Measurements from ENCODE around the gene CANT1.
"Not testable (repeated sequence)": the region's sequence is repeated elsewhere in the genome, so short reads cannot be mapped to it uniquely, and the experiment has no call there.

CANT1 gene

GRCh38 chr17:79033046-79033616 is 23.6 kb upstream of the CANT1 start:
- no peaks in the 10 kb centered on the region for H3K9me3 ChIP-seq (ENCODE audit: control insufficient read depth in 1 of 2, low read length in 2 of 2)
- H3K27me3 ChIP-seq (ENCODE audit: low read depth, low read length), result no peaks in the 10 kb centered on the region
- no peaks in the 10 kb centered on the region for H3K36me3 ChIP-seq (ENCODE audit: control insufficient read depth in 1 of 2, insufficient read depth in 2 of 2, low read length in 2 of 2)
- H3K4me1 ChIP-seq (ENCODE audit: control insufficient read depth in 1 of 2, insufficient read depth in 2 of 2, low read length in 2 of 2), result peaks cover 7 to 22% of the 10 kb centered on the region in 2 donors
- H3K27ac ChIP-seq (ENCODE audit: low read length), result no peak overlapping the region
- H3K4me3 ChIP-seq (ENCODE audit: low read depth in 1 of 2, low read length in 2 of 2), result no peak overlapping the region

GRCh38 chr17:79031996-79032875 is 22.7 kb upstream of the CANT1 start:
- no peak overlapping the region for H3K4me3 ChIP-seq (ENCODE audit: low read depth in 1 of 2, low read length in 2 of 2)
- H3K9me3 ChIP-seq (ENCODE audit: control insufficient read depth in 1 of 2, low read length in 2 of 2), result no peaks in the 10 kb centered on the region
- H3K27ac ChIP-seq (ENCODE audit: low read length), result no peak overlapping the region
- H3K27me3 ChIP-seq (ENCODE audit: low read depth, low read length), result no peaks in the 10 kb centered on the region
- H3K36me3 ChIP-seq (ENCODE audit: control insufficient read depth in 1 of 2, insufficient read depth in 2 of 2, low read length in 2 of 2), result no peaks in the 10 kb centered on the region
- H3K4me1 ChIP-seq (ENCODE audit: control insufficient read depth in 1 of 2, insufficient read depth in 2 of 2, low read length in 2 of 2), result peaks cover 10 to 31% of the 10 kb centered on the region in 2 donors

- not testable (repeated sequence) for H3K27ac ChIP-seq (ENCODE audit: low read length); H3K27me3 ChIP-seq (ENCODE audit: low read depth, low read length); H3K4me3 ChIP-seq (ENCODE audit: low read depth in 1 of 2, low read length in 2 of 2); H3K36me3 ChIP-seq (ENCODE audit: control insufficient read depth in 1 of 2, insufficient read depth in 2 of 2, low read length in 2 of 2); H3K9me3 ChIP-seq (ENCODE audit: control insufficient read depth in 1 of 2, low read length in 2 of 2)
- H3K4me1 ChIP-seq (ENCODE audit: control insufficient read depth in 1 of 2, insufficient read depth in 2 of 2, low read length in 2 of 2), result peaks cover 17 to 39% of the 10 kb centered on the region in 2 donors
These were observed 21.1 kb upstream of the CANT1 start for GRCh38 chr17:79030636-79031035.

GRCh38 chr17:79029327-79030009 is 19.9 kb upstream of the CANT1 start:
- peaks cover 17 to 49% of the 10 kb centered on the region in 2 donors for H3K4me1 ChIP-seq (ENCODE audit: control insufficient read depth in 1 of 2, insufficient read depth in 2 of 2, low read length in 2 of 2)

GRCh38 chr17:79028496-79029326 is 19.1 kb upstream of the CANT1 start:
- H3K9me3 ChIP-seq (ENCODE audit: control insufficient read depth in 1 of 2, low read length in 2 of 2), result no peaks in the 10 kb centered on the region
- no peak overlapping the region for H3K4me3 ChIP-seq (ENCODE audit: low read depth in 1 of 2, low read length in 2 of 2)
- no peak overlapping the region for H3K27ac ChIP-seq (ENCODE audit: low read length)
- no peaks in the 10 kb centered on the region for H3K36me3 ChIP-seq (ENCODE audit: control insufficient read depth in 1 of 2, insufficient read depth in 2 of 2, low read length in 2 of 2)
- H3K4me1 ChIP-seq (ENCODE audit: control insufficient read depth in 1 of 2, insufficient read depth in 2 of 2, low read length in 2 of 2), result peaks cover 13 to 46% of the 10 kb centered on the region in 2 donors
- no peaks in the 10 kb centered on the region for H3K27me3 ChIP-seq (ENCODE audit: low read depth, low read length)

More at GRCh38 chr17:79029327-79030009, 19.9 kb upstream of the CANT1 start:
- Histone ChIP-seq H3K27me3 (ENCODE audit: low read depth, low read length) (no peaks in the 10 kb centered on the region), H3K27ac (ENCODE audit: low read length) (no peak overlapping the region), H3K4me3 (ENCODE audit: low read depth in 1 of 2, low read length in 2 of 2) (no peak overlapping the region), H3K9me3 (ENCODE audit: control insufficient read depth in 1 of 2, low read length in 2 of 2) (no peaks in the 10 kb centered on the region), H3K36me3 (ENCODE audit: control insufficient read depth in 1 of 2, insufficient read depth in 2 of 2, low read length in 2 of 2) (no peaks in the 10 kb centered on the region)

GRCh38 chr17:79027925-79028491 is 18.4 kb upstream of the CANT1 start:
- H3K4me1 ChIP-seq (ENCODE audit: control insufficient read depth in 1 of 2, insufficient read depth in 2 of 2, low read length in 2 of 2), result peaks cover 10 to 45% of the 10 kb centered on the region in 2 donors
- H3K9me3 ChIP-seq (ENCODE audit: control insufficient read depth in 1 of 2, low read length in 2 of 2), result no peaks in the 10 kb centered on the region
- H3K4me3 ChIP-seq (ENCODE audit: low read depth in 1 of 2, low read length in 2 of 2), result no peak overlapping the region
- no peaks in the 10 kb centered on the region for H3K36me3 ChIP-seq (ENCODE audit: control insufficient read depth in 1 of 2, insufficient read depth in 2 of 2, low read length in 2 of 2)
- H3K27ac ChIP-seq (ENCODE audit: low read length), result no peak overlapping the region
- H3K27me3 ChIP-seq (ENCODE audit: low read depth, low read length), result no peaks in the 10 kb centered on the region

GRCh38 chr17:79027274-79027924 is 17.8 kb upstream of the CANT1 start:
- Histone ChIP-seq H3K27ac (ENCODE audit: low read length) (no peak overlapping the region), H3K27me3 (ENCODE audit: low read depth, low read length) (no peaks in the 10 kb centered on the region), H3K9me3 (ENCODE audit: control insufficient read depth in 1 of 2, low read length in 2 of 2) (no peaks in the 10 kb centered on the region), H3K4me1 (ENCODE audit: control insufficient read depth in 1 of 2, insufficient read depth in 2 of 2, low read length in 2 of 2) (peaks cover 10 to 40% of the 10 kb centered on the region in 2 donors), H3K36me3 (ENCODE audit: control insufficient read depth in 1 of 2, insufficient read depth in 2 of 2, low read length in 2 of 2) (no peaks in the 10 kb centered on the region), H3K4me3 (ENCODE audit: low read depth in 1 of 2, low read length in 2 of 2) (no peak overlapping the region)

GRCh38 chr17:79026376-79027273 is 17.1 kb upstream of the CANT1 start:
- H3K4me1 ChIP-seq (ENCODE audit: control insufficient read depth in 1 of 2, insufficient read depth in 2 of 2, low read length in 2 of 2), result peaks cover 10 to 40% of the 10 kb centered on the region in 2 donors
- H3K27ac ChIP-seq (ENCODE audit: low read length), result no peak overlapping the region
- no peaks in the 10 kb centered on the region for H3K36me3 ChIP-seq (ENCODE audit: control insufficient read depth in 1 of 2, insufficient read depth in 2 of 2, low read length in 2 of 2)
- H3K4me3 ChIP-seq (ENCODE audit: low read depth in 1 of 2, low read length in 2 of 2), result peak overlapping the region in 1 of 2 donors; percentile 3
- H3K27me3 ChIP-seq (ENCODE audit: low read depth, low read length), result no peaks in the 10 kb centered on the region
- no peaks in the 10 kb centered on the region for H3K9me3 ChIP-seq (ENCODE audit: control insufficient read depth in 1 of 2, low read length in 2 of 2)

GRCh38 chr17:79024901-79025737 is 15.6 kb upstream of the CANT1 start:
- Histone ChIP-seq H3K9me3 (ENCODE audit: control insufficient read depth in 1 of 2, low read length in 2 of 2) (no peaks in the 10 kb centered on the region), H3K4me3 (ENCODE audit: low read depth in 1 of 2, low read length in 2 of 2) (peak overlapping the region; percentile 56 to 77), H3K4me1 (ENCODE audit: control insufficient read depth in 1 of 2, insufficient read depth in 2 of 2, low read length in 2 of 2) (peaks cover 18 to 41% of the 10 kb centered on the region in 2 donors), H3K27me3 (ENCODE audit: low read depth, low read length) (no peaks in the 10 kb centered on the region), H3K27ac (ENCODE audit: low read length) (no peak overlapping the region), H3K36me3 (ENCODE audit: control insufficient read depth in 1 of 2, insufficient read depth in 2 of 2, low read length in 2 of 2) (no peaks in the 10 kb centered on the region)

All from muscle layer of duodenum (tissue), 2 donors.